SH-SY5Y (cell line): ENCODE measurements around the gene SOX1.

Source experiments
- GATA2 ChIP-seq: IDR thresholded peaks from 2 replicates; pipeline ENCODE4 v1.6.1; 2011; ENCODE audit warnings: mild to moderate bottlenecking, low read depth, low read length
- GATA3 ChIP-seq: IDR thresholded peaks from 2 replicates; pipeline ENCODE4 v1.6.1; 2011; ENCODE audit warnings: low read depth, mild to moderate bottlenecking, low read length, moderate library complexity

GRCh38 chr13:112067871-112068539 lies 1.1 kb downstream of the SOX1 start:
- TF ChIP-seq GATA2 (no peak), GATA3 (no peak)
